Neural cell (in vitro differentiated cells): ENCODE measurements around the gene ALKBH6. TPM values are rescaled to one million over a fixed set of nuclear protein-coding genes. Genes with fewer than 3 reads are reported as not detected.
A peak's percentile ranks its signal among the peaks of the same experiment; 100 is the strongest.

Source experiments
- H2AFZ ChIP-seq: fragments of 200-600, 300-800 bp; sonication (generic), shearing (Covaris generic); 2 replicates; pipeline ENCODE4 v1.6.0; 2014; ENCODE audit warnings: low read depth, mild to moderate bottlenecking, antibody characterized with exemption, low read length, moderate library complexity
- H3F3A ChIP-seq: fragments of 200-600 bp; shearing (Covaris generic); 2 replicates; pipeline ENCODE4 v1.6.1; 2016; ENCODE audit warnings: mild to moderate bottlenecking, moderate library complexity, mixed read lengths, antibody characterized with exemption, low read length; ENCODE audit not compliant: insufficient read depth, poor library complexity, severe bottlenecking
- H3K27ac ChIP-seq: fragments of 200-600, 300-800 bp; sonication (generic), shearing (Covaris generic); 2 replicates; pipeline ENCODE4 v1.5.1; 2014; ENCODE audit warnings: mild to moderate bottlenecking, low read length, moderate library complexity
- H3K27me3 ChIP-seq: fragments of 300-800, 200-600 bp; sonication (generic), shearing (Covaris generic); 2 replicates; pipeline ENCODE4 v1.6.0; 2014; ENCODE audit warnings: mild to moderate bottlenecking, low read depth, low read length, moderate library complexity; ENCODE audit not compliant: insufficient read depth
- H3K36me3 ChIP-seq: fragments of 300-800, 200-600 bp; sonication (generic), shearing (Covaris generic); 2 replicates; pipeline ENCODE4 v1.5.1; 2014; ENCODE audit warnings: mild to moderate bottlenecking, antibody characterized with exemption, low read length, moderate library complexity; ENCODE audit not compliant: insufficient read depth
- H3K4me2 ChIP-seq: fragments of 300-800, 200-600 bp; sonication (generic), shearing (Covaris generic); 2 replicates; pipeline ENCODE4 v1.6.0; 2014; ENCODE audit warnings: mild to moderate bottlenecking, low read length
- H3K4me3 ChIP-seq: fragments of 300-800, 200-600 bp; sonication (generic), shearing (Covaris generic); 2 replicates; pipeline ENCODE4 v1.5.1; 2014; ENCODE audit warnings: mild to moderate bottlenecking, low read length, moderate library complexity
- H3K79me2 ChIP-seq: fragments of 200-600 bp; shearing (Covaris generic); replicated peaks from 2 replicates; pipeline ENCODE4 v1.6.0; 2014; ENCODE audit warnings: mild to moderate bottlenecking, low read length, moderate library complexity; ENCODE audit not compliant: insufficient read depth
- H3K9ac ChIP-seq: fragments of 300-800, 200-600 bp; sonication (generic), shearing (Covaris generic); 2 replicates; pipeline ENCODE4 v1.6.1; 2016; ENCODE audit warnings: mild to moderate bottlenecking, low read length, mixed read lengths
- H3K9me2 ChIP-seq: fragments of 200-600 bp; shearing (Covaris generic); 2 replicates; pipeline ENCODE4 v1.6.1; 2016; ENCODE audit warnings: mild to moderate bottlenecking, low read length, mixed read lengths; ENCODE audit not compliant: insufficient read depth
- H3K9me3 ChIP-seq: fragments of 200-600, 300-800 bp; sonication (generic), shearing (Covaris generic); 2 replicates; pipeline ENCODE4 v1.6.1; 2016; ENCODE audit warnings: mild to moderate bottlenecking, mixed run types, low read length, moderate library complexity, mixed read lengths
- H4K20me1 ChIP-seq: fragments of 200-600 bp; shearing (Covaris generic); 2 replicates; pipeline ENCODE4 v1.6.1; 2016; ENCODE audit warnings: mild to moderate bottlenecking, mixed run types; ENCODE audit not compliant: insufficient read depth
- CTCF ChIP-seq: fragments of 450-650 bp; IDR thresholded peaks from 2 replicates; pipeline ENCODE4 v1.5.1; 2014; ENCODE audit warnings: antibody characterized with exemption, mild to moderate bottlenecking, moderate library complexity; ENCODE audit not compliant: poor library complexity, severe bottlenecking
- EP300 ChIP-seq: fragments of 450-650 bp; conservative IDR thresholded peaks from 2 replicates; pipeline ENCODE4 v1.6.1; 2014; ENCODE audit warnings: antibody characterized with exemption, mild to moderate bottlenecking, moderate library complexity; ENCODE audit not compliant: poor library complexity, severe bottlenecking
- EZH2 ChIP-seq: fragments of 200-600, 300-800 bp; shearing (Covaris generic), sonication (generic); IDR thresholded peaks from 2 replicates; pipeline ENCODE4 v1.6.1; 2014; ENCODE audit warnings: antibody characterized with exemption, low read length, borderline replicate concordance, mild to moderate bottlenecking; ENCODE audit not compliant: insufficient read depth, poor library complexity, severe bottlenecking
- MXI1 ChIP-seq: fragments of 450-650 bp; conservative IDR thresholded peaks from 2 replicates; pipeline ENCODE4 v1.6.1; 2014; ENCODE audit warnings: antibody characterized with exemption, mild to moderate bottlenecking; ENCODE audit not compliant: poor library complexity, severe bottlenecking
- POLR2AphosphoS5 ChIP-seq: IDR thresholded peaks from 2 replicates; pipeline ENCODE4 v1.6.1; 2012
- RAD21 ChIP-seq: fragments of 450-650 bp; conservative IDR thresholded peaks from 2 replicates; pipeline ENCODE4 v1.6.1; 2014; ENCODE audit warnings: antibody characterized with exemption, mild to moderate bottlenecking, moderate library complexity
- REST ChIP-seq: IDR thresholded peaks from 2 replicates; pipeline ENCODE4 v1.6.1; 2012; ENCODE audit warnings: borderline replicate concordance
- SMC3 ChIP-seq: fragments of 450-650 bp; conservative IDR thresholded peaks from 2 replicates; pipeline ENCODE4 v1.6.1; 2014; ENCODE audit warnings: antibody characterized with exemption, mild to moderate bottlenecking, moderate library complexity; ENCODE audit not compliant: poor library complexity
- TAF1 ChIP-seq: IDR thresholded peaks from 2 replicates; pipeline ENCODE4 v1.6.1; 2012; ENCODE audit warnings: low read depth
- polyA plus RNA-seq: library from polyadenylated mRNA; depleted of rRNA; stranded (reverse); fragments of >200 nt; gene quantifications from 2 replicates; pipeline ENCODE4 v1.2.3, GENCODE V29; 2014

ALKBH6 gene
- polyA plus RNA-seq, 1 donor from 2014 or later = 45.6 TPM

GRCh38 chr19:36051236-36051635 lies 37.2 kb upstream of the ALKBH6 start:
- no peaks in the 10 kb centered on the region for H3K9me2 ChIP-seq
- no peaks in the 10 kb centered on the region for H4K20me1 ChIP-seq
- no peaks in the 10 kb centered on the region for H3K27me3 ChIP-seq
- H3K27ac ChIP-seq = no peak overlapping the region
- no peaks in the 10 kb centered on the region for H3K9me3 ChIP-seq
- no peaks in the 10 kb centered on the region for H3F3A ChIP-seq
- no peak overlapping the region for H3K4me3 ChIP-seq
- no peak overlapping the region for H3K9ac ChIP-seq
- H3K4me2 ChIP-seq = no peak overlapping the region
- peaks cover 3% of the 10 kb centered on the region for H3K79me2 ChIP-seq
- no peak for TF ChIP-seq REST
- TF ChIP-seq MXI1 = no peak
- no peak for TF ChIP-seq EZH2
- TF ChIP-seq TAF1 = no peak
- peak; percentile 51 for TF ChIP-seq SMC3
- TF ChIP-seq CTCF = peak; percentile 53
- TF ChIP-seq POLR2AphosphoS5 = no peak
- TF ChIP-seq EP300 = no peak
- peak; percentile 24 for TF ChIP-seq RAD21
- H2AFZ ChIP-seq = no peak overlapping the region
- no peaks in the 10 kb centered on the region for H3K36me3 ChIP-seq

GRCh38 chr19:36049080-36049698 lies 35.2 kb upstream of the ALKBH6 start:
- H3F3A ChIP-seq = no peaks in the 10 kb centered on the region
- no peaks in the 10 kb centered on the region for H3K79me2 ChIP-seq
- no peak overlapping the region for H3K9ac ChIP-seq
- no peaks in the 10 kb centered on the region for H3K9me2 ChIP-seq
- H3K36me3 ChIP-seq = no peaks in the 10 kb centered on the region
- H3K27ac ChIP-seq = no peak overlapping the region
- no peak overlapping the region for H2AFZ ChIP-seq
- TF ChIP-seq POLR2AphosphoS5 = no peak
- TF ChIP-seq EP300 = no peak
- TF ChIP-seq RAD21 = no peak
- TF ChIP-seq REST = no peak
- no peak for TF ChIP-seq EZH2
- TF ChIP-seq TAF1 = no peak
- TF ChIP-seq MXI1 = no peak
- no peak for TF ChIP-seq CTCF
- no peak for TF ChIP-seq SMC3
- H3K4me2 ChIP-seq = no peak overlapping the region
- H3K9me3 ChIP-seq = no peaks in the 10 kb centered on the region
- H4K20me1 ChIP-seq = no peaks in the 10 kb centered on the region
- H3K27me3 ChIP-seq = no peaks in the 10 kb centered on the region
- no peak overlapping the region for H3K4me3 ChIP-seq
